ENCODE results near the gene OLFM1.

DNA sequence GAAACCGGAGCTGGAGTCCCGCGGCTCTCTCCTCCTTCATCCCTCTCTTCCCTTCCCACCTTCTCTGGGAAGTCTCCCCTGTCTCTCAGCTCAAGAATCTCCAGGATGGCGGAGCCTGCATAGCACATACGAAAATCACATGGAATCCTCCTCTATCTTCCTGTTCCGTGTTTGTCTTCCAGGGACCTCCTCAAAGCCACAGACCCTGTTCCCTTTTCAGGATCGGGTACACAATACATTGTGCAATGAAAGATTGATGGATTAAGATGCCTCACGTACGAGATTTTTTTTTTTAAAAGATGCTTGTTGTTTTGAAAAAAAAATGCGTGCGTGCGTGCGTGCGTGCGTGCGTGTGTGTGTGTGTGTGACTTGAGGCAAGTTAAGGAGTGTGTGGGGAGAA is 46.6 kb upstream of the OLFM1 start:
- TF ChIP-seq, protein P1, sequence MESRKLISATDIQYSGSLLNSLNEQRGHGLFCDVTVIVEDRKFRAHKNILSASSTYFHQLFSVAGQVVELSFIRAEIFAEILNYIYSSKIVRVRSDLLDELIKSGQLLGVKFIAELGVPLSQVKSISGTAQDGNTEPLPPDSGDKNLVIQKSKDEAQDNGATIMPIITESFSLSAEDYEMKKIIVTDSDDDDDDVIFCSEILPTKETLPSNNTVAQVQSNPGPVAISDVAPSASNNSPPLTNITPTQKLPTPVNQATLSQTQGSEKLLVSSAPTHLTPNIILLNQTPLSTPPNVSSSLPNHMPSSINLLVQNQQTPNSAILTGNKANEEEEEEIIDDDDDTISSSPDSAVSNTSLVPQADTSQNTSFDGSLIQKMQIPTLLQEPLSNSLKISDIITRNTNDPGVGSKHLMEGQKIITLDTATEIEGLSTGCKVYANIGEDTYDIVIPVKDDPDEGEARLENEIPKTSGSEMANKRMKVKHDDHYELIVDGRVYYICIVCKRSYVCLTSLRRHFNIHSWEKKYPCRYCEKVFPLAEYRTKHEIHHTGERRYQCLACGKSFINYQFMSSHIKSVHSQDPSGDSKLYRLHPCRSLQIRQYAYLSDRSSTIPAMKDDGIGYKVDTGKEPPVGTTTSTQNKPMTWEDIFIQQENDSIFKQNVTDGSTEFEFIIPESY (IDR thresholded peaks at IDR 0.05; ENCODE audit: extremely low read depth, insufficient replicate concordance, low read length): no peak
- no peak for TF ChIP-seq POLR2A (IDR thresholded peaks at IDR 0.05; ENCODE audit: borderline replicate concordance, extremely low read depth, insufficient read depth, insufficient read length)
- TF ChIP-seq, protein P2, sequence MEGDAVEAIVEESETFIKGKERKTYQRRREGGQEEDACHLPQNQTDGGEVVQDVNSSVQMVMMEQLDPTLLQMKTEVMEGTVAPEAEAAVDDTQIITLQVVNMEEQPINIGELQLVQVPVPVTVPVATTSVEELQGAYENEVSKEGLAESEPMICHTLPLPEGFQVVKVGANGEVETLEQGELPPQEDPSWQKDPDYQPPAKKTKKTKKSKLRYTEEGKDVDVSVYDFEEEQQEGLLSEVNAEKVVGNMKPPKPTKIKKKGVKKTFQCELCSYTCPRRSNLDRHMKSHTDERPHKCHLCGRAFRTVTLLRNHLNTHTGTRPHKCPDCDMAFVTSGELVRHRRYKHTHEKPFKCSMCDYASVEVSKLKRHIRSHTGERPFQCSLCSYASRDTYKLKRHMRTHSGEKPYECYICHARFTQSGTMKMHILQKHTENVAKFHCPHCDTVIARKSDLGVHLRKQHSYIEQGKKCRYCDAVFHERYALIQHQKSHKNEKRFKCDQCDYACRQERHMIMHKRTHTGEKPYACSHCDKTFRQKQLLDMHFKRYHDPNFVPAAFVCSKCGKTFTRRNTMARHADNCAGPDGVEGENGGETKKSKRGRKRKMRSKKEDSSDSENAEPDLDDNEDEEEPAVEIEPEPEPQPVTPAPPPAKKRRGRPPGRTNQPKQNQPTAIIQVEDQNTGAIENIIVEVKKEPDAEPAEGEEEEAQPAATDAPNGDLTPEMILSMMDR (IDR thresholded peaks at IDR 0.05 in 2 of 3, conservative IDR thresholded peaks at IDR 0.05 in 1 of 3; ENCODE audit: borderline replicate concordance in 1 of 3, insufficient read depth in 1 of 3, low read depth in 2 of 3, low read length in 2 of 3): no peak
- TF ChIP-seq SIN3A (IDR thresholded peaks at IDR 0.05; ENCODE audit: low read depth): no peak
- TF ChIP-seq YY1 (IDR thresholded peaks at IDR 0.05; ENCODE audit: extremely low read depth, insufficient replicate concordance, low read depth, low read length): no peak
- TF ChIP-seq ZFX (IDR thresholded peaks at IDR 0.05): no peak
- TF ChIP-seq JUND (IDR thresholded peaks at IDR 0.05): no peak
- TF ChIP-seq EZH2 (IDR thresholded peaks at IDR 0.05): no peak
- no peak for TF ChIP-seq REST (IDR thresholded peaks at IDR 0.05; ENCODE audit: low read depth)
- no peak for TF ChIP-seq ZNF274 (IDR thresholded peaks at IDR 0.05; ENCODE audit: low read depth, low read length)
- no peak for TF ChIP-seq ELF1 (IDR thresholded peaks at IDR 0.05; ENCODE audit: borderline replicate concordance, low read depth)
- TF ChIP-seq MAX (IDR thresholded peaks at IDR 0.05): no peak
